Measurements from ENCODE around the gene KIF26B.

DNA sequence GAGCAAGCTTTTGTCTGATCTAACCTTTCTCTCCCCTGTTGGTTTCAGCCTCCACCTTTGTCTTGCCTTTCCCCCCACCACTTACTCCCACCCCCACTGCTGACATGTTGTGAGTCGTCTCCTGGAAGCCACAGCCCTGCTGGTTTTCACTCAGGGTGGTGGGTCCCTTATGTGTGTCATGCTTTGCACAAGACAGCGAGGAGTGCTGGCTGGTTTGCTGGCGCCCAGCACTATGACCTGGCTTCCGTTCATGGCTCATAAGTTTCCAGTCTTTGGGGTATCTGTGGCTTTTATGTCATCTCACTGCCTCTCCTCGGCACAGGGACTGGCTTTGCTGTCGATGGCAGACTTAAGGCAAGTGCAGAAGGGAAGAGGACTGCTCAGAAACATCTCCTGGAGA, 177.7 kb downstream of the KIF26B start:
- TF ChIP-seq, protein P1, sequence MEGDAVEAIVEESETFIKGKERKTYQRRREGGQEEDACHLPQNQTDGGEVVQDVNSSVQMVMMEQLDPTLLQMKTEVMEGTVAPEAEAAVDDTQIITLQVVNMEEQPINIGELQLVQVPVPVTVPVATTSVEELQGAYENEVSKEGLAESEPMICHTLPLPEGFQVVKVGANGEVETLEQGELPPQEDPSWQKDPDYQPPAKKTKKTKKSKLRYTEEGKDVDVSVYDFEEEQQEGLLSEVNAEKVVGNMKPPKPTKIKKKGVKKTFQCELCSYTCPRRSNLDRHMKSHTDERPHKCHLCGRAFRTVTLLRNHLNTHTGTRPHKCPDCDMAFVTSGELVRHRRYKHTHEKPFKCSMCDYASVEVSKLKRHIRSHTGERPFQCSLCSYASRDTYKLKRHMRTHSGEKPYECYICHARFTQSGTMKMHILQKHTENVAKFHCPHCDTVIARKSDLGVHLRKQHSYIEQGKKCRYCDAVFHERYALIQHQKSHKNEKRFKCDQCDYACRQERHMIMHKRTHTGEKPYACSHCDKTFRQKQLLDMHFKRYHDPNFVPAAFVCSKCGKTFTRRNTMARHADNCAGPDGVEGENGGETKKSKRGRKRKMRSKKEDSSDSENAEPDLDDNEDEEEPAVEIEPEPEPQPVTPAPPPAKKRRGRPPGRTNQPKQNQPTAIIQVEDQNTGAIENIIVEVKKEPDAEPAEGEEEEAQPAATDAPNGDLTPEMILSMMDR (IDR thresholded peaks at IDR 0.05; ENCODE audit: low read depth, low read length): no peak
- TF ChIP-seq EZH2phosphoT487 (IDR thresholded peaks at IDR 0.05; ENCODE audit: low read depth): no peak

All from OCI-LY3 (cell line).